K562 (cell line): ENCODE measurements around the gene ALCAM. TPM values are rescaled to one million over a fixed set of nuclear protein-coding genes. Genes with fewer than 3 reads are reported as not detected.

Experiments used
- ATAC-seq: fragments of 200-7000 bp; cut with Tn5 transposase; 3 replicates; pipeline ENCODE4 v1.9.1; 2020; ENCODE audit warnings: moderate library complexity
- BruUV-seq: library from RNA; stranded (reverse); fragments of 400-500 nt; replicated peaks from 2 replicates; lab custom pipeline; 2021; lab: Mats Ljungman, UMichigan
- CTCF ChIA-PET: fragments of 300-600 bp; formaldehyde crosslinking; extraction: SDS; loops from one replicate; lab custom pipeline; 2021; ENCODE audit warnings: low intra/inter-chr PET ratio; lab: Yijun Ruan, JAX
- POLR2A ChIA-PET: fragments of 300-600, 350-650 bp; sonication (Branson Sonifier 250); formaldehyde crosslinking; extraction: SDS; loops from one replicate; lab custom pipeline; 2021; ENCODE audit warnings: antibody characterized with exemption, inconsistent platforms; lab: Yijun Ruan, JAX
- DNase-seq, 4 experiments: peaks; one replicate each; pipeline versions ENCODE4 v3.0.0 to v3.0.0-alpha.2; 2011 to 2018; ENCODE audit warnings: low spot score in 3 of 4, mixed read lengths in 3 of 4; ENCODE audit errors: extremely low read depth in 1 of 4
- FAIRE-seq: peaks from 2 replicates; lab custom pipeline; 2011; peaks lifted over from hg19 to GRCh38; lab: Jason Lieb, UNC
- H2AFZ ChIP-seq: 2 replicates; pipeline ENCODE4 v1.6.0; 2011; ENCODE audit warnings: low read depth, low read length, control low read depth, inconsistent platforms
- H3K27ac ChIP-seq: fragments of 200-600 bp; 3 replicates; pipeline ENCODE4 v1.8.0; 2011; ENCODE audit warnings: low read depth, mild to moderate bottlenecking, control low read depth, inconsistent platforms, low read length, moderate library complexity, mixed read lengths; ENCODE audit errors: extremely low read depth
- H3K27me3 ChIP-seq, 2 experiments: fragments of 300-600 bp in 1 of 2; 2 replicates in 1 of 2; 3 replicates in 1 of 2; pipeline versions ENCODE4 v1.6.0 to v1.8.0; 2011; ENCODE audit warnings: inconsistent platforms in 2 of 2, low read length in 2 of 2, mild to moderate bottlenecking in 1 of 2, mixed read lengths in 1 of 2, moderate library complexity in 1 of 2; ENCODE audit not compliant: control insufficient read depth in 2 of 2, insufficient read depth in 2 of 2
- H3K36me3 ChIP-seq: fragments of 300-600 bp; 3 replicates; pipeline ENCODE4 v1.8.0; 2011; ENCODE audit warnings: mild to moderate bottlenecking, low read length, inconsistent platforms; ENCODE audit not compliant: control insufficient read depth, insufficient read depth
- H3K4me1 ChIP-seq, 2 experiments: fragments of 200-600 bp in 1 of 2; replicated peaks in 1 of 2; 2 replicates in 1 of 2; 3 replicates in 1 of 2; pipeline versions ENCODE4 v1.5.1 to v1.8.0; 2011; ENCODE audit warnings: inconsistent platforms in 2 of 2, low read length in 2 of 2, mild to moderate bottlenecking in 1 of 2, mixed read lengths in 1 of 2, moderate library complexity in 1 of 2; ENCODE audit not compliant: control insufficient read depth in 2 of 2, insufficient read depth in 2 of 2
- H3K4me2 ChIP-seq: 2 replicates; pipeline ENCODE4 v1.6.1; 2011; ENCODE audit warnings: low read length, control low read depth, inconsistent platforms, mixed read lengths; ENCODE audit not compliant: insufficient read depth
- H3K4me3 ChIP-seq: fragments of 200-600 bp; sonication (generic), shearing (Covaris generic); 2 replicates; pipeline ENCODE4 v1.5.1; 2016; ENCODE audit warnings: control low read depth, inconsistent platforms
- H3K79me2 ChIP-seq: fragments of 200-600 bp; 3 replicates; pipeline ENCODE4 v1.8.0; 2011; ENCODE audit warnings: low read length, inconsistent platforms; ENCODE audit not compliant: control insufficient read depth, insufficient read depth
- H3K9ac ChIP-seq, 2 experiments: 2 replicates each; pipeline versions ENCODE4 v1.6.0 to v1.6.1; 2011; ENCODE audit warnings: low read depth in 2 of 2, low read length in 2 of 2, control low read depth in 1 of 2, inconsistent platforms in 1 of 2, mild to moderate bottlenecking in 1 of 2, mixed read lengths in 1 of 2; ENCODE audit not compliant: insufficient read depth in 1 of 2
- H3K9me1 ChIP-seq: one replicate; pipeline ENCODE4 v1.6.0; 2011; ENCODE audit warnings: inconsistent platforms, mild to moderate bottlenecking, low read length, moderate library complexity; ENCODE audit not compliant: control insufficient read depth, insufficient read depth
- H3K9me3 ChIP-seq: replicated peaks from 2 replicates; pipeline ENCODE4 v1.5.1; 2011; ENCODE audit warnings: low read depth, low read length, inconsistent platforms; ENCODE audit not compliant: control insufficient read depth, insufficient read depth
- H4K20me1 ChIP-seq: replicated peaks from 2 replicates; pipeline ENCODE4 v1.6.1; 2011; ENCODE audit warnings: low read length, inconsistent platforms, mixed read lengths; ENCODE audit not compliant: control insufficient read depth, insufficient read depth
- ARNT ChIP-seq, 2 experiments: fragments of 450-650 bp; IDR thresholded peaks; 2 replicates each; pipeline ENCODE4 v1.6.1; 2016; ENCODE audit warnings: mild to moderate bottlenecking in 1 of 2
- CHD1 ChIP-seq: fragments of 200-600 bp; sonication (generic); IDR thresholded peaks from one replicate; pipeline ENCODE4 v1.6.1; 2012; ENCODE audit warnings: mild to moderate bottlenecking, moderate library complexity, low read length, inconsistent platforms
- EWSR1 ChIP-seq: fragments of 450-650 bp; IDR thresholded peaks from 2 replicates; pipeline ENCODE4 v1.6.1; 2018; ENCODE audit warnings: borderline replicate concordance, mild to moderate bottlenecking, low read depth, moderate library complexity; ENCODE audit not compliant: partially characterized antibody
- MEF2A ChIP-seq: IDR thresholded peaks from 2 replicates; pipeline ENCODE4 v1.6.1; 2011; ENCODE audit warnings: low read depth, mild to moderate bottlenecking, low read length, moderate library complexity; ENCODE audit not compliant: control insufficient read depth
- MEIS2 ChIP-seq: fragments of 450-650 bp; IDR thresholded peaks from 2 replicates; pipeline ENCODE4 v1.6.1; 2014; ENCODE audit warnings: mild to moderate bottlenecking; ENCODE audit not compliant: partially characterized antibody
- PCBP1 ChIP-seq: fragments of 200-400 bp; formaldehyde crosslinking; IDR thresholded peaks from 2 replicates; pipeline ENCODE4 v1.6.1; 2018; ENCODE audit warnings: mild to moderate bottlenecking, low read depth, low read length; ENCODE audit not compliant: poor library complexity, severe bottlenecking
- ZNF175 ChIP-seq: fragments of 200-800 bp; sonication (Bioruptor generic); IDR thresholded peaks from 2 replicates; pipeline ENCODE4 v1.6.1; 2016; ENCODE audit warnings: low read depth, mild to moderate bottlenecking, missing genetic modification characterization, missing compliant biosample characterization
- WGBS: fragments of 100-300 bp; shearing (Covaris generic); methylation state at CpG from one replicate; pipeline ENCODE4 v1.1.6; 2016; ENCODE audit warnings: low coverage, mixed read lengths; ENCODE audit not compliant: insufficient coverage; ENCODE audit errors: missing lambda C conversion rate; 5-methylcytosine and 5-hydroxymethylcytosine counted together
- in situ Hi-C: fragments of 300-500 bp; cut with MboI; formaldehyde crosslinking; loops from 4 replicates; pipeline ENCODE4 v1.15.0; 2018; ENCODE audit warnings: inconsistent platforms, mixed read lengths
- intact Hi-C: fragments of 100-400 bp; cut with micrococcal nuclease; formaldehyde crosslinking; loops from 2 replicates; pipeline ENCODE4 v1.14.2; 2022
- polyA plus RNA-seq, 8 experiments: library from polyadenylated mRNA; depleted of rRNA in 4 of 8; stranded (reverse) in 5 of 8; unstranded in 3 of 8; fragments of >200 nt; fragmentation: Nextera tagmentation in 2 of 8; fragmentation: Illumina TruSeq in 1 of 8; extraction: Ambion mirVana in 2 of 8; extraction: Trizol in 1 of 8; gene quantifications; 2 replicates each; pipeline versions ENCODE4 v1.2.1 to v1.2.3, GENCODE V29; 2011 to 2014; ENCODE audit warnings: inconsistent platforms in 1 of 8, missing spikeins in 1 of 8
- total RNA-seq, 7 experiments: library from RNA; depleted of rRNA in 6 of 7; stranded (reverse); fragments of >200 nt in 6 of 7; fragmentation: Illumina TruSeq in 2 of 7; extraction: Trizol in 2 of 7; gene quantifications; 2 replicates each; pipeline versions ENCODE4 v1.2.1 to v1.2.3, GENCODE V29; 2011 to 2021; ENCODE audit warnings: low replicate concordance in 1 of 7

The ALCAM gene
- total and polyA plus RNA-seq, 9 of the 15 experiments (the other 6 are each of a cell fraction or from before 2014, with no cell fraction given) = 0.03 to 0.98 (median 0.14) TPM; not detected in 1

GRCh38 chr3:105561876-105562275, 195.2 kb downstream of the ALCAM start:
- Histone ChIP-seq H3K27ac (no peak overlapping the region), H3K4me3 (no peak overlapping the region), H3K4me2 (no peak overlapping the region), H2AFZ (no peak overlapping the region), H3K9ac (no peak overlapping the region), H3K4me1 (no peaks in the 10 kb centered on the region), H3K9me1 (no peaks in the 10 kb centered on the region), H3K9me3 (no peaks in the 10 kb centered on the region), H4K20me1 (no peaks in the 10 kb centered on the region), H3K79me2 (no peaks in the 10 kb centered on the region), H3K27me3 (no peaks in the 10 kb centered on the region), H3K36me3 (no peaks in the 10 kb centered on the region)
- WGBS = 0% methylated on average over 1 of the region's 1 CpG
- BruUV-seq = no TSS peak
- in situ Hi-C loops = no loop called here
- ChIA-PET CTCF (no interaction called here), POLR2A (no interaction called here)
- ATAC-seq = no peak
- no peak for TF ChIP-seq ARNT (IDR thresholded peaks at IDR 0.05)
- peak; percentile 22 for TF ChIP-seq MEIS2
- DNase-seq = peak in 1 of 4 experiments; percentile 2
- no peak for FAIRE-seq
- intact Hi-C loops = no loop called here

GRCh38 chr3:105564546-105565288, 198.0 kb downstream of the ALCAM start:
- ChIA-PET CTCF (no interaction called here), POLR2A (interaction anchor here (0.6 kb wide), 1 partner anchor 93 kb away, joined by 3 read pairs; no protein-coding TSS in a partner anchor)
- no TSS peak for BruUV-seq
- H3K9me3 ChIP-seq = no peaks in the 10 kb centered on the region
- in situ Hi-C loops = no loop called here
- FAIRE-seq = no peak
- H4K20me1 ChIP-seq = no peaks in the 10 kb centered on the region
- DNase-seq = no peak
- no peak overlapping the region for H3K4me3 ChIP-seq
- no peak overlapping the region for H3K4me2 ChIP-seq
- no peaks in the 10 kb centered on the region for H3K9me1 ChIP-seq
- H3K4me1 ChIP-seq = no peaks in the 10 kb centered on the region
- no peak overlapping the region for H3K27ac ChIP-seq
- ATAC-seq = no peak
- intact Hi-C loops = no loop called here
- H3K27me3 ChIP-seq = no peaks in the 10 kb centered on the region
- no peaks in the 10 kb centered on the region for H3K79me2 ChIP-seq
- WGBS = 0% methylated on average over 4 of the region's 6 CpGs
- no peak for TF ChIP-seq MEF2A
- no peak for TF ChIP-seq ZNF175
- no peak for TF ChIP-seq PCBP1
- TF ChIP-seq CHD1 = no peak
- TF ChIP-seq EWSR1 = no peak
- TF ChIP-seq, all 486 proteins: peak for 0
- Histone ChIP-seq H2AFZ (no peak overlapping the region), H3K9ac (no peak overlapping the region), H3K36me3 (no peaks in the 10 kb centered on the region)
